SK-N-MC (cell line): ENCODE results near the gene MROH8.

Experiments
- EZH2 ChIP-seq: fragments of 200-600 bp; sonication (generic); IDR thresholded peaks from one replicate; pipeline ENCODE4 v1.6.1; 2017; ENCODE audit warnings: antibody characterized with exemption
- FOXP2 ChIP-seq: optimal IDR thresholded peaks from 2 replicates; pipeline ENCODE3; 2011; ENCODE audit warnings: mild to moderate bottlenecking, moderate library complexity; ENCODE audit not compliant: insufficient read depth; ENCODE audit errors: extremely low read length, control extremely low read depth

GRCh38 chr20:37077009-37077408, 102.3 kb downstream of the MROH8 start:
- TF ChIP-seq EZH2, result no peak
- no peak for TF ChIP-seq FOXP2
